Activated CD8-positive, alpha-beta memory T cell treated with anti-CD3 and anti-CD28 coated beads for 1 hour (primary cell): Measurements from ENCODE around the gene ADAT2.
A peak's percentile ranks its signal among the peaks of the same experiment; 100 is the strongest.
"Not testable (repeated sequence)": the region's sequence is repeated elsewhere in the genome, so short reads cannot be mapped to it uniquely, and the experiment has no call there.

ENCODE experiments used
- DNase-seq, 2 donors: peaks; one replicate each; pipeline ENCODE4 v3.0.0-alpha.2; 2020; ENCODE audit warnings: low read depth in 1 of 2; ENCODE audit errors: extremely low read depth in 1 of 2

ADAT2 gene

DNA sequence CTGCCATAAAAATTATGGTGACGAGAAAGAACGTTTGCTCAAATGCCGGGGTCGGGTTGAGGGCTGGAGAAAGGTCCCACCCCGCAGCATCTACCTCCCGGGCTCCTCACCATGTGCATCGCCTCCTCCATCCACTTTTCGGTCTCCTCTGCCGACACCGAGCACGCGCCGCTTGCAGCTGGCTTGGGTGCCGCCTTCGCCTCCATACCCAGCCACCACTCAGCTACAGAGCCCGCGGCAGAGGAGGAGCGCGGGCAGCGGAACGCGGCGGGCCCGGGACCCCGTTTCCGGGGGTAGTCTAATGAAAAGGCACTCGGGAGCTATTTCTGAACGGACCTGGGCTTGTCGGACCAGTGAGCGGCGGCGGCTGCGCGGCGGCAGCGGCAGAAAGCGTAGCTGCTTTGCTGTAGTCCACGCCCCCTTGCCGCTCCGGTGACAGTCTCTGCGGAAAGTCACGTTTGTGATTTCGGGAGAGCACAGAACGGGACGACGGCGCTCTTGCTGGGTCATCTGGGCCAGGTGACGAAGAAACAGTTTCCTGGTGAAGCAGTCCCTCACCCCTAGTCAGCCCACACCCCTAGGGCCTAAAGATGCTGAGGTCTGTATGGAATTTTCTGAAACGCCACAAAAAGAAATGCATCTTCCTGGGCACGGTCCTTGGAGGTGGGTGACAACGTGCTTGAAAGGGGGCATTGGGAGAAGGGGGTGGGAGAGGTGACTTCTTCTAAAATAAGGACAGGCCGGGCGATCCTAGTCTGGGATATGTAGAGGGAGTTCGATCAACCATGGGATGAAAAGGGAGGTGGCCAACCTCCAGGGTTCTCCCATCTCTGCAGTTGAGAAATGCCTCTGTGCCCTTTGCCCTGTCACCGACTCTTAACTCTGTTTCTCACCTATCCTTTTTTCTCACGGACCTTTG is at the start of gene ADAT2, which contains the start of gene PEX3:
ADAT2 (minus strand) TSS at position 243 of the 919 bp plus-strand sequence; CDS start at position 206, 37 bp downstream.
PEX3 (plus strand) TSS at position 353 of the 919 bp plus-strand sequence; CDS start at position 591, 238 bp downstream.
- DNase-seq = peak; percentile 83 to 85

DNA sequence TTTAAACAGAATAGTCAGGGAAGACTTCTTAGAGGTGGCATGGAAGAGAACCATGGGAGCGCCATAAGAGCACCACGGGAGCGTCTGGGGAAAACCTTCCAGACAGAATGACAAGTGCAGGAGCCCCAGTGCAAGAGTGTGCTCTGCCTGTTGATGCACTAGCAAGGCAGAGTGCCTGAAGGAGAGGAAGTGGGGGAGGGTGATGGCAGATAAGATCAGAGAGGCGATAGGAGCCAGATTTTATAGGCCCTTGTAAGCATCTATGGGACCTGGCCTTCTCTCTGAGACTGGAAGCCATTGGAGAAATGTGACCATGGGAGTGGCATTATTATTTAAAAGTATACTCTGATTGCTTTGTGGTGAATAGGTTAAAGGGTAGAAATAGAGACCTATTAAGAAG is 47.9 kb upstream of the ADAT2 start:
- DNase-seq = no peak

DNA sequence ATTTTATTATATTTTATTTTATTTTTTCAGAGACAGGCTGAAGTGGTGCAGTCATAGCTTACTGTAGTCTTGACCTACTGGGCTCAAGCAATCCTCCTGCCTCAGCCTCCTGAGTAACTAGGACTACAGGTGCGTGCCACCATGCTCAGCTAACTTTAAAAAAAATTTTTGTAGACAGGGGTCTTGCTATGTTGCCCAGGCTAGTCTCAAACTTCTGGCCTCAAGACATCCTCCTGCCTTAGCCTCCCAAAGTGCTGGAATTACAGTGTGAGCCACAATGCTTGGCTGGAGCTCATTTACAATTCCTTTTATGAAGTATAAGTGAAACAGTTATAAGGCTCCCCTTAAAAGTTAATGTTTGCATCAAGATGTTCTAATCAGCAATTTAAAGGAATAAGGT is 46.5 kb upstream of the ADAT2 start:
- DNase-seq = no peak

DNA sequence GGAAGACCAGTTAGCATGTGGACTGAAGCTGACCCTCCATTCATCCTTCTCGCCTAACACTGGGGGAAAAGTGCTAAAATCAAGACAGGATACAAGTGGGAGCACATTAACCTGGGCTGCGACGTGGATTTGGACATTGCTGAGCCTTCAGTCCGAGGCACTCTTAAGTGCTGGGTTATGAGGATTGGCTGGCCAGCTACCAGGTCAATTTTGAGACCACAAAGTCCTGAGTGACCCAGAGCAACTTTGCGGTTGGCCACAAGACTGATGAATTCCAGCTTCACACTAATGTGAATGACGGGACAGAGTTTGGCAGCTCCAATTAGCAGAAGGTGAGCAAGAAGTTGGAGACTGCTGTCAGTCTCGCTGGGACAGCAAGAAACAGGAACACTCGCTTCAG is 40.3 kb upstream of the ADAT2 start:
- no peak for DNase-seq

DNA sequence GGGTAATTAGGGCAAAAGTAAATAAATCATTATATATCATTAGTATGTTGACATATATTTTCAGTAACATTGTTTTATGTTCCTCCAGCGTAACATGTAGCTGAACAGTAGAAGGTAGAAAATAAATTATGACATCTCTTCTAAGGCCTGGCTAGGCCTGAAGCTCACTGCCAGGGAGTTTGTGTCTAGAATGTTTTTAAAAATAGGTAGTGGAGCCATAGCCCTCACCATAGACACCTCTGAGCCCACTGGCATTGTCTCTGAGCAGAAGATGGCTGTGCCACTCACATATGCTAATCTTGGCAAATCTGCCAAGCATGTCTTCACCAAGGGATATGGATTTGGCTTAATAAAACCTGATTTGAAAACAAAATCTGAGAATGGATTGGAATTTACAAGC is 39.7 kb upstream of the ADAT2 start:
- no peak for DNase-seq

DNA sequence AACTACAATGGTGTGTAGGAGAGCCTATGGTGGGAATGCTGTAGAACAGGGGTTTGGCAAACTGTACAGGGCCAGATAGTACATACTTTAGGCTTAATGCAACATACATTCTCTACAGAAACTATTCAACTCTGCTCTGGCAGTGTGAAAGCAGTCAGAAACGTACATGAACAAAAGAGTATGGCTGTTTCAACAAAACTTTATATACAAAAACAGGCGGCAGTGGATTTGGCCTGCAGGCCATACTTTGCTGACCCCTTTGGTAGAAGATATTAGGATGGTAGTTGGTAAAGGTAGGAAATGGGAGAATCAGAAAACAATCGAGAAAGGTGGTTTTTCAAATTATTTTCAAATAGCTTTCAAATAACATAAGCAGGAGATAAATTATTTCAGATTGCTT is 36.3 kb upstream of the ADAT2 start:
- no peak for DNase-seq

DNA sequence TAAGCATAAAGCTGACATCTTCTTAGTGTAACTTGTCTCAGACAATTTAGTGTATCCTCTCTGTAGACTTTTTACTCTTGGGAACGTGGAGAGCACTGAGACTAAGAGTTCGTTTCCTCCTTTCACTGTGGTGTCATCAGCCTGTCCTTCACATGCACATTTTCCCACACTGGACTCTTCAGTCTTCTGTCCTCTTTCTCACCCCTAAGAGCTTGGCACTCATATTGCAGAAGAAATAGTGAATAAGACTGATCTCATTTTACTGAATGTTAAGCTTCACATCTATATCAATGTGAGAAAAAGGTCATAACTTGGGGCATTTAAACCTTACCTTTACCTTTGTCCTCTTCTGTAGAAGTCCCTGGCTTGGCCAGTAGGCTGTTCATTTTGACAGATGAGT is 35.5 kb upstream of the ADAT2 start:
- DNase-seq = no peak

DNA sequence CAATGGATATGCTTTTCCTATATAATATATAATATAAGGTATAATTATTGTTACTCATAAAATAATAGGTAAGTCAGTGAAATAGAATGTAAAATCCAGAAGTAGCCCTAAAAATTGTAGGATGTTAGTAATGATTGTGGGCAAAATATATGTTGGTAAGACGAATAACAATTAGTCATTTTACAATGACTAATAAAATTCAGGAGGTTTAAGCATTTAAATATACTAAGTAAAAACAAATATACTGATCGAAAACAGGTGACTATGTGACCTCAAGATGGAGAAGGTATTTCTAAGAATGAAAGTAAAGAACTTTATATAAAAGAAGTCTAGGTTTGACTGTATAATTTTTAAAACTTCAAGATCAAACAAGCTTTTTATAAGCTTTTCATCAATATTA is 32.1 kb upstream of the ADAT2 start:
- no peak for DNase-seq

DNA sequence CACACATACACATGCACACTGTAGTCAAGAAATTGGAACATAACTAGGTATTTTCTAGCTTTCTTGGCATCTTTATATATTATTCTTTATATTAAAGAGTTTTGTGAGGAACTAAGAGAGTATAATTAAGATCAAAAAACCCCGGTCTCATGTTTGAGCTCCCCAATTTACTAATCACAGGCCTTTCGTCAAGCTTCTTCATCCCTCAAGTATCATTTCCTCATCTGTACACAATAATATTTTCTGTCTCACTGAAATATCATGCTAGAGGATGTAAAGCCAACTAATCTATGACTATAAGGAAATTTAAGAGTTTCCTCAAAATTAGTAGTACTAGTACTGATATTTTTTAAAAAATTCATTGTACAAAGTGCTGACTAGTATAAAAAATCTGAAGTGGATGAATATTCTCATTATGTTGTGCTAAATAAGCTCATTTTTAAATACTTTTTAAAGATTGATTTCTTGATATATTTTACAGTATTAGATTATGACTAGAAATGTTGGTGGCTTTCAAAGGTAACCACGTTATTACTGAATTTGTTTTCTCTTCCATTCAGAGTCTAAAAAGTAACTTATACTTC is 28.1 kb upstream of the ADAT2 start:
- no peak for DNase-seq

DNA sequence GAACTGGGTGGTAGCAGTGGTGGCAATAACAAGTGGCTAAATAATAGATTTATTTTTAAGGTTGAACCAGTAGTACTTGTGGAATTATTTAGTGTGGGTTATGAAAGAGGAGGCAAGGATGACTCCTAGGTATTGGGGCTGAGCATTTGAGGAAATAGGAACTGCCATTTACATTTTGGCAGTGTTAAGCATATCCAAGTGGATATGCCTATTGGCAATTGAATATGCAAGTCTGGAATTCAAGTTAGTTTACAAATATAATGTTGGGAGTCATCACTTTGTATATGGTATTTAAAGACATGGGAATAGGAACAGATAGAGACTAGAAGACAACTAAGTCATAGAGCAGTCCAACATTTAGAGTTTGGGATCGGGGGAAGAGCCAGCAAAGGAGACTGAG is 26.1 kb upstream of the ADAT2 start:
- DNase-seq = no peak

DNA sequence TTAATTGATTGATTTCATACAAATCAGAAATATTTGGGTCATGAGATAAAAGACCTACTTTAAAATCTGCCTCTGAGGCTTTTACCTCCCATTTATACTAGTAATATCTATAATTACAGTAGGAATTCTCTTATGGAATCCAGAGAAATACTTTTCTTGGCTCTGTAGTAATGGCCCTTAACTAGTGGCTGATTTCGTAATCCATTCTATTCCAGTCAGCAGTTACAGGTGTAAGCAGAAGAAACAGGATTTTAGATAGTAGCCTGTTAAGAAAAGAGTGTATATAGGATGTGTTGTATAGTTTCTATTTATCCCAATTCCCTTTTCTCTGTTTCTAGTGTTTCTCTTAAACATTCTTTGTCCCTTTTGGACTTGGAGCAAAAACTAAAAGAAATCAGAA is 21.3 kb upstream of the ADAT2 start:
- DNase-seq = no peak

DNA sequence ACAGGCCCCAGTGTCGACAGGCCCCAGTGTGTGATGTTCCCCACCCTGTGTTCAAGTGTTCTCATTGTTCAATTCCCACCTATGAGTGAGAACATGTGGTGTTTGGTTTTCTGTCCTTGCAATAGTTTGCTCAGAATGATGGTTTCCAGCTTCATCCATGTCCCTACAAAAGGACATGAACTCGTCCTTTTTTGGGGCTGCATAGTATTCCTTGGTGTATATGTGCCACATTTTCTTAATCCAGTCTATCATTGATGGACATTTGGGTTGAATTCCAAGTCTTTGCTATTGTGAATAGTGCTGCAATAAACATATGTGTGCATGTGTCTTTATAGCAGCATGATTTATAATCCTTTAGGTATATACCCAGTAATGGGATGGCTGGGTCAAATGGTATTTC is 18.3 kb upstream of the ADAT2 start:
- DNase-seq = not testable (repeated sequence)

DNA sequence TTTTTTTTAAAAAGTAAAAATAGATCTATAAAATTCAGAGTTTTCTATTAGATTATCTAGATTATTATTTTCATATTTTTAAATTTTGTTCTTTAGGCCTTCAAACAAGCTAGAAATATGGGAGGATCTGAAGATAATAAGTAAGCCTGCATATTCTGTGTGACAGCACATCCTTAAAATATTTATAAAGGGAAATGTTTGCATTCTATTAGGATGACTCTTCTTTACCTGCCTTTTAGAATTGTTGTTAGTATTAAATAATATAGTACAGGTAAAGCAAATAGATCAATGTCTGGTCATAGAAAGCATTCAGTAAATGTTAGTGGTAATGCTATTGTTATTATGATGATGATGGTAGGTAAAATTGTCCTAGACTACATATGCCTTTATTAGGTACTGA is 17.5 kb upstream of the ADAT2 start:
- DNase-seq = no peak

DNA sequence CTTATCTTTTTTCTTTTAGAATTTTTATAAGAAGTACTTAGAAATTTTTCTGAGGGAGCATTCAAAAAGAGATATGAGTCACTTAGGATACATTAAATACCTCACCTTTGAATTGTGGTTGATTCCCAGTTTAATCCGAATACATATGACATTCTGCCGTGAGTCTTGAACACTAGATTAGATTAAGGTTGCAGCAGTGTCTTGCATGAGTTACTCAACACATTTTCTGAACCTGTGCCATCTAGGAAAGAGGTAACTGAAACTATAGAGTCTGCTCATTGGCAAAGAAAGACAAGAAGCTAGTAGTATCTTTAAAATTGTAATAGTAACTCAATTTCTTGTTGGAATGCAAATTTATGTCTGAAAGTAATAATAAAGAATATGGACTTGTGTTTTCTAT is 15.1 kb upstream of the ADAT2 start:
- no peak for DNase-seq

DNA sequence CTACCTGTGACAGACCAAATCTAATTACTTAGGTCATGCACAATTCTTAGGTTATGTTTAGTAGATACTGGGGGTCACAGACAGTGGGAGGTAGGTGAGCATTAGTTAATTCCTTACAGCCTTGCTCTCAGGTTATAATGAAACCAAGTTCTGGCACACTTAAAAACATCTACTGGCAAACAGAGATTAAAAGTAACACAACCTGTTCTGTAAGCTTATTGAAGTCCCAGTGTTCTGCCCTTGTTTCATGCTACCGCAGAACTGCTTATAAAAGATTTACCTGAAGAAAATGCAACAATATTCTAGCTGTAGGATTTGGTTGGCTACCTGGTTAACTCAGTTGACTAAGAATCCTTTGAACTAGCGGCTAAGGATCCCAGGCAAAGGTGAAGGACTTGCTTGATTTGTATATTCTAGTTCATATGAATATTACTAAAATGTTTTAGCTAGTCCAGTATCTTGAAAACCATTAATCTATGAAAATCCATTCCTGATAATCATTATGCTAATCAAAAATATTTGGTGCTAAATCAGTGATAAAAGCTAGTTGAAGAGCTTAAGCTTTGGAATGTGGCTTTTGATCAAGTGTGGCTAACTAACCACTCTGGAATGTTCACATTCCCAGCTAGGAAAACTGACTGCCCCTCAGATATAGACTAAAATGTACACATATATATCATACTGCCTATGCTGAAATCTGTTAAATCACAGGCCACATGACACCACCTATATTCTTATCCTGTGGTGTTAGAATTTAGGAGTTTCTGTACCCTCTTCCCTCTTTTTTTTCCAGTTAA is 7.3 kb upstream of the ADAT2 start:
- no peak for DNase-seq

DNA sequence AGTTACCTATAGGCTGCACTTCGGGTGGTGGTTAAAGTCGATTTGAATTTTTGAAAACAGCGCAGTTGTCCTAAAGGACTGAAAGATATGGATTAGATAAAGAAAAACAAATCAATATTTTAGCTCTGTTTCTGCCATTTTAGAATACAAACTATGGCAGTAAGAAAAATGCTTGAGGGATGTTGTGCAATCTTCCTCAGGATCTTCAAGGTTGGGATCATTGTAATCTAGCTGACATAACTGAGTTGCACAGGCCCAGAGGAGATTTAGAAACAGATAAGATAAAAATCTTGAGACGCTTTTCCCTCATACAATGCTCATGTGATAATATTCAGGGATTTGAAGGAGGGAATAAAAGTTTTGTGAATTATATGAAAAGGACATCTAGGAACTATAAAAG is 1.0 kb upstream of the ADAT2 start:
- no peak for DNase-seq

DNA sequence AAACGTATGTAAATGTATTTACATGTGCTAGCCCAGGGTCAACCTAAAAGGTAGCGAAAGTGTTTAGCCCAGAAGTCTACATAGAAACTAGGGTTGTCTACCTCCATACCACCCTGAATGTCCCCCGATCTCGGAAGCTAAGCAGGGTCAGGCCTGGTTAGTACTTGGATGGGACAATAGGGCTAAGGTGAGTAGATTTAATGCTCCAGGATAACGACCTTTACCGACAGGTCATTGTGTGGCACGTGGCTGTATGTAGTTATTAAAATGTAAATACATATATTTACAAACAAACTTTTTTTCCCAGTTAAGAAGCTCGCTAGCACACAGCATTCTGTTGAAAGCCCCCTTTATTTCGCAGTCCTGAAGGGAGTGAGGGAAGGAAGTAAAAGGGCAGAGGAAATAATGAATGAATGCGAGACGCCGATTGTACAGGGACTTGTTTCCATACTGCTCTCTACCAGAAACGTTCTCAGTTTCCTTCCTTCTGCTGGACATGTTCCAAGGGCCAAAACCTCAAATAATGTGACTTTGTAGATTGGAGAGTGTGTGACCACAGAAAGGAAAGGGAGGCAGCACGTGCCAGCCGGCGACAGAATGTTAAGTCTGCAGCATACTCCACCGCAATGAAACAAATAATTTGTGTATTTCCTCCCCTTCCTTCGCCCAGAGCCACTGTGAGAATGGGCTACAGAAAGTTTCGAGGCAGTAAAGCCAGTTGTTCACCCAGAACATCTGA is 612 bp downstream of the ADAT2 start:
- DNase-seq = peak in 1 of 2 donors; percentile 1

DNA sequence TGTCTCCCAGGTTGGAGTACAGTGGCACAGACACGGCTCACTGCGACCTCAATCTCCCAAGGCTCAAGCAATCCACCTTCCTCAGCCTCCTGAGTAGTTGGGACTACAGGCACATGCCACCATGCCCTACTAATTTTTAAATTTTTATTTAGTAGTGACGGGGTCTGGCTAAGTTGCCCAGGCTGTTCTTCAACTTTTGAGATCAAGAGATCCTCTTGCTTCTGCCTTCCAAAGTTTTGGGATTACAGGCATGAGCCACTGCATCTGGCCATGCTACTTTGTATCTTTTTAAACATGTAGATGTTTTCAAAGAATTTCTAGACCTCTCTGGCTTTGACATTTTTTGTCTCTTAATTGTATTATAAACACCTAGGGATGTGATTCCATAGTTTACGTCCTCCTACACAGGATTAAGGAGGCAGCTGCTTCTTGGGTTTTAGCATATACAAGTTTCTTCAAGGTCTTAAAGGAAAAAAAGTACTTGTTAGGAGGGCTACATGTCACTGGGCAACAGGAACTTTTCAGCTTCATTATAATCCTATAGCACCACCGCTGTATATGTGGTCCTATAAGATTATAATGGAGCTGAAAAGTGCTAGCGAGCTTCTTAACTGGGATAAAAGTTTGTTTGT is 1.3 kb downstream of the ADAT2 start:
- DNase-seq = no peak

DNA sequence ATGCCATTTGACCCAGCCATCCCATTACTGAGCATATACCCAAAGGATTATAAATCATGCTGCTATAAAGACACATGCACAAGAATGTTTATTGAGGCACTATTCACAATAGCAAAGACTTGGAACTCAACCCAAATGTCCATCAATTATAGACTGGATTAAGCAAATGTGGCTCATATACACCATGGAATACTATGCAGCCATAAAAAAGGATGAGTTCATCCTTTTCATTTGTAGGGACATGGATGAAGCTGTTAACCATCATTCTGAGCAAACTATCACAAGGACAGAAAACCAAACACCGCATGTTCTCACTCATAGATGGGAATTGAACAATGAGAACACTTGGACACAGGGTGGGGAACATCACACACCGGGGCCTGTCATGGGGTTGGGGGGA is 2.6 kb downstream of the ADAT2 start:
- DNase-seq = not testable (repeated sequence)

DNA sequence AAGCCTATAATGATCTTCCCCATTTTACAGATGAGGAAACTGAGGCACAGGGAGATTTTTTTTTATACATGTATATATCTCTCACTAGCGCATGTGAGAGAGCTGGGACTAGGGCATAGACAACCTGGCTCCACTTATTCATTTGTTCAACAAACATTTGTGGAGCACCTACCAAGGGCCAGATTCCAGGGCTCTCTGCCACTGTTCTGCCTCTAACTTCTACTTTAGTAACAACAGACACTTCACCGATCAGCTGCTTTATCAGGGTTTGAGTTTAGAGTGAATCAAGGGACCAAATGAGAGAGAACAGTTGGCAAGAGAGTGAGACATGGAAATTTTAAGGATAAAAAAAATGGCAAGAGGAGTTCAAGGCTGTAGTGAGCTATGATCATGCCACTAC is 7.4 kb downstream of the ADAT2 start:
- DNase-seq = no peak
